Gastrocnemius medialis (tissue), 4 donors: ENCODE results near the gene SLFN5. TPM values are rescaled to one million over a fixed set of nuclear protein-coding genes. Genes with fewer than 3 reads are reported as not detected.
"Not testable (repeated sequence)": the region's sequence is repeated elsewhere in the genome, so short reads cannot be mapped to it uniquely, and the experiment has no call there.

Source experiments
- ATAC-seq, 2 donors: fragments of 150-250 bp; one replicate each; pipeline ENCODE4 v1.9.1; 2016
- DNase-seq, 2 donors: peaks; one replicate each; pipeline ENCODE4 v3.0.0-alpha.2; 2019
- H3K27ac ChIP-seq, 4 donors: fragments of 200-600 bp; sonication (generic); 1 replicate in 1 of 4; 2 replicates in 3 of 4; pipeline ENCODE4 v1.5.1; 2016 to 2018; ENCODE audit warnings: mild to moderate bottlenecking in 2 of 4, moderate library complexity in 1 of 4
- H3K27me3 ChIP-seq, 3 donors: fragments of 200-600 bp; sonication (generic) in 2 of 3; 1 replicate in 1 of 3; 2 replicates in 2 of 3; pipeline versions ENCODE4 v1.5.1 to v1.6.0; 2016 to 2019; ENCODE audit warnings: mild to moderate bottlenecking in 1 of 3, moderate library complexity in 1 of 3
- H3K36me3 ChIP-seq, 2 donors: fragments of 200-600 bp; sonication (generic) in 1 of 2; one replicate each; pipeline ENCODE4 v1.5.1; 2017 to 2018
- H3K4me1 ChIP-seq, 2 donors: fragments of 200-600 bp; sonication (generic) in 1 of 2; one replicate each; pipeline ENCODE4 v1.5.1; 2016 to 2017; ENCODE audit warnings: mild to moderate bottlenecking in 2 of 2
- H3K4me3 ChIP-seq, 4 donors: fragments of 200-600 bp; sonication (generic) in 3 of 4; 1 replicate in 1 of 4; 2 replicates in 3 of 4; pipeline ENCODE4 v1.5.1; 2016 to 2019; ENCODE audit warnings: mild to moderate bottlenecking in 2 of 4
- H3K9me3 ChIP-seq, 3 donors: fragments of 200-600 bp; sonication (generic) in 2 of 3; 1 replicate in 1 of 3; 2 replicates in 2 of 3; pipeline ENCODE4 v1.5.1; 2016 to 2019
- POLR2A ChIP-seq, 2 donors: fragments of 450-650 bp; IDR thresholded peaks; one replicate each; pipeline ENCODE4 v1.6.1; 2017; ENCODE audit warnings: antibody characterized with exemption in 2 of 2, mild to moderate bottlenecking in 2 of 2, moderate library complexity in 2 of 2
- in situ Hi-C, 4 donors: fragments of 200-750 bp; cut with MboI; loops; one replicate each; pipeline versions ENCODE4 v1.15.0 to v1.8.0; 2017; ENCODE audit warnings: low sequenced_read_pairs in 4 of 4
- intact Hi-C: fragments of 100-400 bp; cut with DNase I; formaldehyde crosslinking; loops from one replicate; pipeline ENCODE4 v1.15.1; 2023; ENCODE audit warnings: low total_unique reads
- total RNA-seq, 4 donors: library from RNA; depleted of rRNA; stranded (reverse); fragments of >200 nt; gene quantifications; one replicate each; pipeline versions ENCODE4 v1.1.0 to v1.2.3, GENCODE V29; 2016
- TF ChIP-seq, protein P1 (sequence below), 5 experiments: fragments of 450-650 bp in 3 of 5; fragments of 200-600 bp in 2 of 5; sonication (generic) in 2 of 5; IDR thresholded peaks in 4 of 5; conservative IDR thresholded peaks in 1 of 5; 1 replicate in 4 of 5; 2 replicates in 1 of 5; pipeline ENCODE4 v1.5.1; 2016 to 2019; ENCODE audit warnings: antibody characterized with exemption in 5 of 5, mild to moderate bottlenecking in 3 of 5, moderate library complexity in 3 of 5

The SLFN5 gene
- total RNA-seq = 10 to 100 TPM; 25.3 to 79.3 (median 37.4) TPM

DNA sequence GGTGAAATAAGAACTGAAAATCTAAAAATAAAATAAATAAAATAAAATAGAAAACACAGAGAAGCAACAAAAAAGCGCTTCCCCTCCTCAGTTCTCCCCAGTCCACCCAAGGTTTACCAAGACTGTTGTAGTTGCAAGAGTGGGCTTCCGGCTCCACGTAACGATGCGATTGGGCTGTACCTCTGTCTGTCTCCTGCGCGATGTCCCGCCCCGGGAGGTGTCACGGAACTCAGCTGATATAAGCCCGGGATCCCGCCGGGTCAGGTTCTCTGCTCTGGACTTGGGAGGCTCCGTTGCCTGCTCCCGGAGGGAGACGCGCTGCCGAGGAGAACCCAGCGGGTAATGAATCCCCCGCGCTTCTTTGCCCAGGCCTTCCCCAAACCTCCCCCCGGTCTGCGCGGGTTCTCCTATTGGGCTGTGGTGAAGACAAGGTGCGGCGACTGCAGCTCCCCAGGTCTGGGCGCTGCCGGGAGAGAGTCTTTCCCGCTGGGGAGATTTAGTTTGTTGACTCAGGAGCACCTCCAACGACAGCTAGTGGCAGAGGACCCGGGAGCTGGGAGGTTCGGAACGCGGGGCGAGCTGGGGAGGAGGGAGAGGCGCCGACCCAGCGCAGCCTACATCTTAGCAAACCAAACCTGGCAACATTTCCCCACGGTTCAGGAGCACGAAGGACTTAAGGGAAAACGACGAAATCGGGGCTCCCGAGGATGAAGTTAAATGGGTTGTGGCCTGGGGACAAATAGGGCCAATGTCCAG, at the start of gene SLFN5:
SLFN5 (plus strand) TSS at position 268 of the 756 bp plus-strand sequence. CDS start 15,619 bp downstream, outside the sequence.
- Histone ChIP-seq H3K4me1 (peaks cover 40 to 47% of the 10 kb centered on the region in 2 donors), H3K9me3 (no peaks in the 10 kb centered on the region), H3K27me3 (no peaks in the 10 kb centered on the region), H3K36me3 (no peaks in the 10 kb centered on the region), H3K27ac (peak within 1 kb of the TSS; percentile 93 to 97 (median 96)), H3K4me3 (peak within 1 kb of the TSS; percentile 68 to 85 (median 78))
- intact Hi-C loops (loop anchor here (1.0 to 10.0 kb wide), 6 partner anchors 72 to 1302 kb away; partner anchors contain the start of genes AP2B1, GGNBP2, LIG3 and UNC45B), in situ Hi-C loops (loop anchor here in 3 of 4 donors (10.0 to 25.0 kb wide), 2 partner anchors 94 to 98 kb away; partner anchors contain the start of genes NLE1 (in 2 of the 3) and UNC45B (in 2 of the 3))
- DNase-seq (peak; percentile 97), ATAC-seq (peak; percentile 84 to 85)
- TF ChIP-seq, protein P1, sequence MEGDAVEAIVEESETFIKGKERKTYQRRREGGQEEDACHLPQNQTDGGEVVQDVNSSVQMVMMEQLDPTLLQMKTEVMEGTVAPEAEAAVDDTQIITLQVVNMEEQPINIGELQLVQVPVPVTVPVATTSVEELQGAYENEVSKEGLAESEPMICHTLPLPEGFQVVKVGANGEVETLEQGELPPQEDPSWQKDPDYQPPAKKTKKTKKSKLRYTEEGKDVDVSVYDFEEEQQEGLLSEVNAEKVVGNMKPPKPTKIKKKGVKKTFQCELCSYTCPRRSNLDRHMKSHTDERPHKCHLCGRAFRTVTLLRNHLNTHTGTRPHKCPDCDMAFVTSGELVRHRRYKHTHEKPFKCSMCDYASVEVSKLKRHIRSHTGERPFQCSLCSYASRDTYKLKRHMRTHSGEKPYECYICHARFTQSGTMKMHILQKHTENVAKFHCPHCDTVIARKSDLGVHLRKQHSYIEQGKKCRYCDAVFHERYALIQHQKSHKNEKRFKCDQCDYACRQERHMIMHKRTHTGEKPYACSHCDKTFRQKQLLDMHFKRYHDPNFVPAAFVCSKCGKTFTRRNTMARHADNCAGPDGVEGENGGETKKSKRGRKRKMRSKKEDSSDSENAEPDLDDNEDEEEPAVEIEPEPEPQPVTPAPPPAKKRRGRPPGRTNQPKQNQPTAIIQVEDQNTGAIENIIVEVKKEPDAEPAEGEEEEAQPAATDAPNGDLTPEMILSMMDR (IDR thresholded peaks at IDR 0.05 in 4 of 5, conservative IDR thresholded peaks at IDR 0.05 in 1 of 5) = no peak
- peak; percentile 97 to 99 for TF ChIP-seq POLR2A (IDR thresholded peaks at IDR 0.05)

DNA sequence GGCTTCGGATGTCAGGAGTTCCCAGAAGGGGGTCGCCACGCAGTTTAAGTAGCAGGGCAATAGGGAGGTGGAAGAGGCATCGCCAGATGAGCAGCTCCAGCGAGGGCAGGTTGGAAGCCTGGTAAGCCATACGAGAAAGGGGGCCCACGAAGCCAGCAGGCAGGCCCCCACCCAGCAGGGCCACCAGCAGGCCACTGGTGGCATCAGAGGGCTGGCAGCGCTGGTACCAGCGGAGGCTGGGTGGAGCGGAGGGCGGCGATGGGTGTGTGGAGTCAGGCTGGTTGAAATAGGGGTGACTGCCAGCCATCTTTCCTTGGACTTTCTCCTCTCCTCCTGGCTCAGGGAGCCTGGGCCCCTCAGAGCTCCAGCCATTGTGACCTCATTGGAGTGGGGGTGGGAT, 48.9 kb upstream of the SLFN5 start, which contains the start of gene SLC35G3:
SLC35G3 (minus strand) TSS at position 393 of the 400 bp plus-strand sequence; CDS start at position 307, 86 bp downstream.
- H3K27me3 ChIP-seq, in situ Hi-C loops, H3K9me3 ChIP-seq, H3K27ac ChIP-seq, DNase-seq, H3K4me1 ChIP-seq, ATAC-seq, H3K4me3 ChIP-seq, H3K36me3 ChIP-seq, intact Hi-C loops: not testable (repeated sequence)

DNA sequence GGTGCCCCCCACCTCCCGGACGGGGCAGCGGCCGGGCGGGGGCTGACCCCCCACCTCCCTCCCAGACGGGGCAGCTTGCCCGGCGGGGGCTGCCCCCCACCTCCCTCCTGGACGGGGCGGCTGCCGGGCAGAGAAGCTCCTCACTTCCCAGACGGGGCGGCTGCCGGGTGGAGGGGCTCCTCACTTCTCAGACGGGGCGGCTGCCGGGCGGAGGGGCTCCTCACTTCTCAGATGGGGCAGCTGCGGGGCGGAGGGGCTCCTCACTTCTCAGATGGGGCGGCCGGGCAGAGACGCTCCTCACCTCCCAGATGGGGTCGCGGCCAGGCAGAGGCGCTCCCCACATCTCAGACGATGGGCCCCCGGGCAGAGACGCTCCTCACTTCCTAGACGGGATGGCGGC, 47.8 kb upstream of the SLFN5 start:
- H3K4me3 ChIP-seq, H3K9me3 ChIP-seq, intact Hi-C loops, H3K36me3 ChIP-seq, in situ Hi-C loops, DNase-seq, H3K27ac ChIP-seq, H3K4me1 ChIP-seq, ATAC-seq, H3K27me3 ChIP-seq: not testable (repeated sequence)

DNA sequence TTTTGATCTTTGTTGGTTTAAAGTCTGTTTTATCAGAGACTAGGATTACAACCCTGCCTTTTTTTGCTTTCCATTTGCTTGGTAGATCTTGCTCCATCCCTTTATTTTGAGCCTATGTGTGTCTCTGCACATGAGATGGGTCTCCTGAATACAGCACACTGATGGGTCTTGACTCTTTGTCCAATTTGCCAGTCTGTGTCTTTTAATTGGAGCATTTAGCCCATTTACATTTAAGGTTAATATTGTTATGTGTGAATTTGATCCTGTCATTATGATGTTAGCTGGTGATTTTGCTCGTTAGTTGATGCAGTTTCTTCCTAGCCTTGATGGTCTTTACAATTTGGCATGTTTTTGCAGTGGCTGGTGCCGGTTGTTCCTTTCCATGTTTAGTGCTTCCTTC, 40.3 kb upstream of the SLFN5 start:
- in situ Hi-C loops = not testable (repeated sequence)

DNA sequence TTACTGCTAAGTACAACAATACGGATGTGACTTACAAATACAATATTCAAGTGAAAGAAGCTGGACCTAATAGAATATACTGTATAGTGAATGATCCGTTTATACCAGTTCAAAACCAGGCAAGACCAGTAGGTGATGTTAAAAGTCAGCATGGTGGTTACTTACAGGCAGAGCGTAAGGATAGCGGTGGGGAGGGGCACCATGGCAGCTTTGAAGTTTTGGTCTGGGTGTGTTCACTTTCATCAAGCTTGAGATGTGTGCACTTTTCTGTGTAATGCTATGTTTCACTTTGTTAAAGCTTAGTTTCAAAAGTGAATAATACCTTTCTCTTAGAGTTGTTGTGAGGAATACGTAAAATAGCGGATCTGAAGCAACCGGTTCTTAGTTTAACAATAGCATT, 32.1 kb upstream of the SLFN5 start:
- no peak for TF ChIP-seq POLR2A (IDR thresholded peaks at IDR 0.05)
- TF ChIP-seq, protein P1 (IDR thresholded peaks at IDR 0.05 in 4 of 5, conservative IDR thresholded peaks at IDR 0.05 in 1 of 5) = no peak
- H3K4me1 ChIP-seq = no peaks in the 10 kb centered on the region
- intact Hi-C loops = no loop called here
- no peaks in the 10 kb centered on the region for H3K27me3 ChIP-seq
- H3K27ac ChIP-seq = no peak overlapping the region
- no peak for DNase-seq
- H3K4me3 ChIP-seq = no peak overlapping the region
- in situ Hi-C loops = no loop called here
- no peak for ATAC-seq
- H3K9me3 ChIP-seq = no peaks in the 10 kb centered on the region
- H3K36me3 ChIP-seq = no peaks in the 10 kb centered on the region

More for the DNA sequence above, 40.3 kb upstream of the SLFN5 start:
- ATAC-seq, H3K4me3 ChIP-seq, intact Hi-C loops, H3K9me3 ChIP-seq, H3K36me3 ChIP-seq, H3K27me3 ChIP-seq, DNase-seq, H3K27ac ChIP-seq, H3K4me1 ChIP-seq: not testable (repeated sequence)

DNA sequence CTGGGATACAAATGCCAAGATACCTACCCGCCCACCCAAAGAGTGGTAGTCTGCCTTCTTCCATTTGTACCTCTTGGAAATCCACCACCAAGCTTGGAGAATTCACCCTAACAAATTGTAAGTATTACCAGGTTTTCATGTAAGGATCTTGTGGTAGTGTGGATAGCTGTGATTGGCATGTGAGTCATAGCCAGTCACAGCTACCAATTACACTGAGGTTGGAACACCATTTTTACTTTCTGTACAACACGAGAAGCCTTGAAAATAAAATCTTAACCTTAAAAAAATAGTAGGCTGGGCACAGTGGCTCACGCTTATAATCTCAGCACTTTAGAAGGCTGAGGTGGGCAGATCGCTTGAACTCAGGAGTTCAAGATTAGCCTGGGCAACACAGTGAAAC, 30.2 kb upstream of the SLFN5 start:
- Histone ChIP-seq H3K4me1 (no peaks in the 10 kb centered on the region), H3K27ac (peak overlapping the region in 2 of 4 donors; percentile 40 to 53), H3K27me3 (no peaks in the 10 kb centered on the region), H3K4me3 (no peak overlapping the region), H3K9me3 (no peaks in the 10 kb centered on the region), H3K36me3 (no peaks in the 10 kb centered on the region)
- intact Hi-C loops = no loop called here
- TF ChIP-seq, protein P1 (IDR thresholded peaks at IDR 0.05 in 4 of 5, conservative IDR thresholded peaks at IDR 0.05 in 1 of 5) = no peak
- TF ChIP-seq POLR2A (IDR thresholded peaks at IDR 0.05) = no peak
- DNase-seq (no peak), ATAC-seq (no peak)
- in situ Hi-C loops = no loop called here
